Colonic mucosa (tissue), 4 donors: ENCODE results near the gene DYNLT1. TPM values are rescaled to one million over a fixed set of nuclear protein-coding genes. Genes with fewer than 3 reads are reported as not detected.
"Not testable (repeated sequence)": the region's sequence is repeated elsewhere in the genome, so short reads cannot be mapped to it uniquely, and the experiment has no call there.

Experiments used
- DNase-seq: peaks from one replicate; pipeline ENCODE4 v3.0.0-alpha.2; 2020
- H3K27ac ChIP-seq: fragments of 200-600 bp; one replicate; pipeline ENCODE4 v1.8.0; 2021
- H3K27me3 ChIP-seq: fragments of 200-600 bp; one replicate; pipeline ENCODE4 v1.8.0; 2021
- H3K36me3 ChIP-seq: fragments of 200-600 bp; one replicate; pipeline ENCODE4 v1.8.0; 2021
- H3K4me1 ChIP-seq: fragments of 200-600 bp; one replicate; pipeline ENCODE4 v1.8.0; 2021; ENCODE audit warnings: mild to moderate bottlenecking
- H3K4me3 ChIP-seq: fragments of 200-600 bp; one replicate; pipeline ENCODE4 v1.8.0; 2021
- H3K9ac ChIP-seq, 2 donors: one replicate each; pipeline ENCODE4 v1.7.0; 2013; ENCODE audit warnings: control low read depth in 2 of 2, low read depth in 2 of 2, low read length in 2 of 2
- H3K9me3 ChIP-seq: fragments of 200-600 bp; one replicate; pipeline ENCODE4 v1.8.0; 2021
- CTCF ChIP-seq: fragments of 200-600 bp; IDR thresholded peaks from one replicate; pipeline ENCODE4 v1.8.0; 2022; ENCODE audit warnings: antibody characterized with exemption, mild to moderate bottlenecking
- intact Hi-C: fragments of 100-400 bp; cut with DNase I; formaldehyde crosslinking; loops from one replicate; pipeline ENCODE4 v1.14.1; 2022
- total RNA-seq, 2 donors: library from RNA; stranded (reverse); fragmentation: NEBNext Ultra II Directional in 1 of 2; extraction: Animal tissue kit (Norgen Biotek cat#: 25700) in 1 of 2; gene quantifications; one replicate each; pipeline ENCODE4 v1.2.1, GENCODE V29; 2021
- donor health status: healthy.
- donor health status: DM: no; HTN: no; CAD: no.
- donor health status: DM: no; HTN: no; CAD: no.

DYNLT1 gene
- total RNA-seq, 2 donors from 2014 or later: 140 to 166 TPM

- no peak for TF ChIP-seq CTCF
- Histone ChIP-seq H3K27me3 (no peaks in the 10 kb centered on the region), H3K27ac (no peak overlapping the region), H3K9ac (no peak overlapping the region), H3K4me1 (no peaks in the 10 kb centered on the region), H3K9me3 (no peaks in the 10 kb centered on the region), H3K4me3 (no peak overlapping the region), H3K36me3 (no peaks in the 10 kb centered on the region)
- DNase-seq: peak; percentile 9
- intact Hi-C loops: no loop called here
Observed at GRCh38 chr6:158674342-158675131, 30.0 kb upstream of the DYNLT1 start.

GRCh38 chr6:158672726-158673125 is 28.2 kb upstream of the DYNLT1 start:
- DNase-seq: peak; percentile 4
- no peak for TF ChIP-seq CTCF
- no peak overlapping the region for H3K27ac ChIP-seq
- H3K4me3 ChIP-seq: no peak overlapping the region
- H3K9ac ChIP-seq: no peak overlapping the region
- H3K9me3 ChIP-seq: no peaks in the 10 kb centered on the region
- no peaks in the 10 kb centered on the region for H3K27me3 ChIP-seq
- intact Hi-C loops: no loop called here
- H3K36me3 ChIP-seq: no peaks in the 10 kb centered on the region
- no peaks in the 10 kb centered on the region for H3K4me1 ChIP-seq

GRCh38 chr6:158672119-158672518 is 27.6 kb upstream of the DYNLT1 start:
- not testable (repeated sequence) for H3K4me3 ChIP-seq

GRCh38 chr6:158669145-158670035 is 24.8 kb upstream of the DYNLT1 start:
- TF ChIP-seq CTCF: no peak
- Histone ChIP-seq H3K27me3 (no peaks in the 10 kb centered on the region), H3K4me1 (no peaks in the 10 kb centered on the region), H3K9ac (no peak overlapping the region), H3K27ac (no peak overlapping the region), H3K36me3 (no peaks in the 10 kb centered on the region), H3K9me3 (no peaks in the 10 kb centered on the region), H3K4me3 (no peak overlapping the region)
- intact Hi-C loops: no loop called here
- no peak for DNase-seq

More at GRCh38 chr6:158672119-158672518, 27.6 kb upstream of the DYNLT1 start:
- H3K27ac ChIP-seq, H3K4me1 ChIP-seq, H3K36me3 ChIP-seq, H3K9me3 ChIP-seq, H3K9ac ChIP-seq, intact Hi-C loops, H3K27me3 ChIP-seq, DNase-seq: not testable (repeated sequence)

- no peak overlapping the region for H3K27ac ChIP-seq
- H3K4me1 ChIP-seq: no peaks in the 10 kb centered on the region
Observed at GRCh38 chr6:158668707-158669103, 24.2 kb upstream of the DYNLT1 start.

More at GRCh38 chr6:158668707-158669103, 24.2 kb upstream of the DYNLT1 start:
- H3K4me3 ChIP-seq: no peak overlapping the region
- H3K9me3 ChIP-seq: no peaks in the 10 kb centered on the region
- intact Hi-C loops: no loop called here
- TF ChIP-seq CTCF: no peak
- H3K36me3 ChIP-seq: no peaks in the 10 kb centered on the region
- no peaks in the 10 kb centered on the region for H3K27me3 ChIP-seq
- DNase-seq: no peak
- H3K9ac ChIP-seq: no peak overlapping the region
